ENCODE results near the gene ZC3H12D. TPM values are rescaled to one million over a fixed set of nuclear protein-coding genes. Genes with fewer than 3 reads are reported as not detected.

Gene ZC3H12D
- total and polyA plus RNA-seq, 2 of the 13 experiments (the other 11 are each of a cell fraction or from before 2014, with no cell fraction given), result 1.2 to 2.7 TPM

GRCh38 chr6:149489967-149490366, 5.2 kb upstream of the ZC3H12D start:
- POLR2A ChIA-PET, result interaction anchor here (1.4 kb wide), 1 partner anchor 47 kb away, joined by 3 read pairs; no protein-coding TSS in a partner anchor
- no TSS peak for BruUV-seq (replicated peaks)

More at GRCh38 chr6:149489967-149490366, 5.2 kb upstream of the ZC3H12D start:
- Histone ChIP-seq H4K20me1 (ENCODE audit: insufficient read depth, low read length) (no peaks in the 10 kb centered on the region), H3K4me3 (replicated peaks in 1 of 3; ENCODE audit: insufficient read depth in 1 of 3, low read depth in 2 of 3, low read length in 3 of 3) (no peak overlapping the region), H3K9me3 (ENCODE audit: low read length) (no peaks in the 10 kb centered on the region), H2AFZ (ENCODE audit: low read length) (no peak overlapping the region), H3K27me3 (ENCODE audit: control insufficient read depth in 1 of 2, insufficient read depth in 2 of 2, low read length in 2 of 2) (no peaks in the 10 kb centered on the region), H3K27ac (ENCODE audit: extremely low read length, insufficient read depth, low read length) (no peak overlapping the region), H3K79me2 (ENCODE audit: insufficient read depth, low read length) (no peaks in the 10 kb centered on the region), H3K36me3 (replicated peaks in 1 of 2; ENCODE audit: control insufficient read depth in 1 of 2, insufficient read depth in 2 of 2, low read length in 2 of 2) (no peaks in the 10 kb centered on the region), H3K4me1 (ENCODE audit: insufficient read depth, low read length) (peaks cover 42% of the 10 kb centered on the region), H3K4me2 (ENCODE audit: low read depth, low read length) (no peak overlapping the region), H3K9ac (ENCODE audit: insufficient read depth, low read depth, low read length) (no peak overlapping the region)
- intact Hi-C loops (cut with micrococcal nuclease; ENCODE audit: unreplicated experiment), result no loop called here
- FAIRE-seq, result no peak
- in situ Hi-C loops (cut with HindIII; ENCODE audit: extremely low pct_ligation_motif_present, low pct_unique_long_range_greater_than_20kb), result no loop called here
- CTCF ChIA-PET (ENCODE audit: low intra/inter-chr PET ratio, low total read pairs), result no interaction called here
- no peak for ATAC-seq
- no peak for TF ChIP-seq MBNL3 (CRISPR knock-in tag; conservative IDR thresholded peaks at IDR 0.05)
- TF ChIP-seq TBL1XR1 (IDR thresholded peaks at IDR 0.05; ENCODE audit: borderline replicate concordance, low read length, partially characterized antibody), result no peak
- TF ChIP-seq ZNF138 (CRISPR knock-in tag; IDR thresholded peaks at IDR 0.05; ENCODE audit: low read depth), result no peak
- no peak for TF ChIP-seq ISX (CRISPR knock-in tag; conservative IDR thresholded peaks at IDR 0.05)
- no peak for TF ChIP-seq ZNF550 (CRISPR knock-in tag; IDR thresholded peaks at IDR 0.05; ENCODE audit: borderline replicate concordance)
- no peak for TF ChIP-seq HDAC6 (IDR thresholded peaks at IDR 0.05; ENCODE audit: low read depth, low read length)
- no peak for TF ChIP-seq ZNF276 (CRISPR knock-in tag; IDR thresholded peaks at IDR 0.05; ENCODE audit: low read depth)
- TF ChIP-seq RFXANK (CRISPR knock-in tag; IDR thresholded peaks at IDR 0.05), result no peak
- no peak for TF ChIP-seq NR1H2 (CRISPR knock-in tag; IDR thresholded peaks at IDR 0.05; ENCODE audit: borderline replicate concordance, low read depth)
- no peak for TF ChIP-seq GATAD1 (CRISPR knock-in tag; IDR thresholded peaks at IDR 0.05)
- TF ChIP-seq, protein P1, sequence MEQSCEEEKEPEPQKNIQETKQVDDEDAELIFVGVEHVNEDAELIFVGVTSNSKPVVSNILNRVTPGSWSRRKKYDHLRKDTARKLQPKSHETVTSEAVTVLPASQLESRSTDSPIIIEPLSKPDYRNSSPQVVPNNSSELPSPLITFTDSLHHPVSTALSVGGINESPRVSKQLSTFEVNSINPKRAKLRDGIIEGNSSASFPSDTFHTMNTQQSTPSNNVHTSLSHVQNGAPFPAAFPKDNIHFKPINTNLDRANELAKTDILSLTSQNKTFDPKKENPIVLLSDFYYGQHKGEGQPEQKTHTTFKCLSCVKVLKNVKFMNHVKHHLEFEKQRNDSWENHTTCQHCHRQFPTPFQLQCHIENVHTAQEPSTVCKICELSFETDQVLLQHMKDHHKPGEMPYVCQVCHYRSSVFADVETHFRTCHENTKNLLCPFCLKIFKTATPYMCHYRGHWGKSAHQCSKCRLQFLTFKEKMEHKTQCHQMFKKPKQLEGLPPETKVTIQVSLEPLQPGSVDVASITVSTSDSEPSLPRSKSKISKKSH (CRISPR knock-in tag; IDR thresholded peaks at IDR 0.05; ENCODE audit: borderline replicate concordance), result no peak
- DNase-seq (ENCODE audit: low spot score), result no peak
- WGBS (ENCODE audit: low lambda C conversion rate), result 78% methylated on average over 4 of the region's 4 CpGs

Measured in HepG2 (cell line).